SH-SY5Y (cell line): Measurements from ENCODE around the gene HMGN5.

Source experiments
- GATA2 ChIP-seq: IDR thresholded peaks from 2 replicates; pipeline ENCODE4 v1.6.1; 2011; ENCODE audit warnings: mild to moderate bottlenecking, low read depth, low read length
- GATA3 ChIP-seq: IDR thresholded peaks from 2 replicates; pipeline ENCODE4 v1.6.1; 2011; ENCODE audit warnings: low read depth, mild to moderate bottlenecking, low read length, moderate library complexity

DNA sequence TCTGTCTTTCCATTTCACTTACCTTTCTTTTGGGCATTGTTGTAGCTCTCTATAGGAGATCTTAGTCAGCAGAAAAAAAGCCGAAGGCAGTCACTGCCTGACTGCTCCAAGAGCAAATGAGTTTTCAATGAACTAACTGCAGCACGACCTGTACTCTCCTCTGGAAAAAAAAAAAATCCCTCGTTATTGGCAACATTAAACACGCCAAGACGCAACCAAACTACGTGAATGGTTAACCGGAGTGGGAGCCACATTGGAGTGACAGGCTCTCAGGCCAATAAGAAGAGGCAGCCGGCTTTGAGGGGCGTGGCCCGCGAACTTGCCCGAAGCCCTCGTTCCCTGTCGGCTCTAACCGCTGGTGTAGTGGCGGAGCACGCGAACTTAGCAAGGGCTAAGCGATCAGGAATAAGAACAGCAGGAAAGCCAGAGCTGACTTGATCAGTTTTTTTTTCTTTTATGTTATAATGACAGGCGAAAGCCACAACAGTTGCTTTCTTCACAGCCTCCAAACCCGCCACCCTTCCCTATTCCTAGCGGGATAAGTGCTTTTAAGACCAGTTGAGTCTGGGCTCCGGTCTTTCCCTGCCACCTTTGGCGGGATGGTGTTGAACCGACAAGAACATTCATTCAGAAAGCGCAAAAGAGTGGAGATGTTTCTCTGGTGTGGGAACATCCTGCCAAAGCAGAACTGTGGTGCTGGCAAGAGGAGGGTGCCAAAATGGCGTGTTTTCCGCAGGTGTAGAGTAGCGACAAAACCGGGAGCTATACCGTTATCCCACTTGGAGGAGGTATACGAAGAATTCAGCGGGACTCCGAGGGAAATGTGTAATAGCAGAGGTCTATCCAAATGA is 80.0 kb downstream of the HMGN5 start:
- TF ChIP-seq GATA2 (no peak), GATA3 (no peak)
